Vagina (tissue), 2 donors: ENCODE data around the gene MEG3.

ENCODE experiments used
- POLR2AphosphoS5 ChIP-seq, 2 donors: sonication (generic); formaldehyde crosslinking; IDR thresholded peaks; one replicate each; pipeline ENCODE4 v1.9.0; 2017; ENCODE audit warnings: antibody characterized with exemption in 2 of 2, mild to moderate bottlenecking in 2 of 2, low read depth in 1 of 2; ENCODE audit not compliant: insufficient read depth in 1 of 2
- TF ChIP-seq, protein P1 (sequence below), 3 experiments: fragments of 450-650 bp in 2 of 3; fragments of 200-600 bp in 1 of 3; sonication (generic) in 1 of 3; IDR thresholded peaks; one replicate each; pipeline ENCODE4 v1.5.1; 2017 to 2019; ENCODE audit warnings: antibody characterized with exemption in 3 of 3, mild to moderate bottlenecking in 2 of 3, moderate library complexity in 2 of 3

- no peak for TF ChIP-seq POLR2AphosphoS5 (IDR thresholded peaks at IDR 0.05; ENCODE audit: insufficient read depth in 1 of 2, low read depth in 1 of 2)
- TF ChIP-seq, protein P1, sequence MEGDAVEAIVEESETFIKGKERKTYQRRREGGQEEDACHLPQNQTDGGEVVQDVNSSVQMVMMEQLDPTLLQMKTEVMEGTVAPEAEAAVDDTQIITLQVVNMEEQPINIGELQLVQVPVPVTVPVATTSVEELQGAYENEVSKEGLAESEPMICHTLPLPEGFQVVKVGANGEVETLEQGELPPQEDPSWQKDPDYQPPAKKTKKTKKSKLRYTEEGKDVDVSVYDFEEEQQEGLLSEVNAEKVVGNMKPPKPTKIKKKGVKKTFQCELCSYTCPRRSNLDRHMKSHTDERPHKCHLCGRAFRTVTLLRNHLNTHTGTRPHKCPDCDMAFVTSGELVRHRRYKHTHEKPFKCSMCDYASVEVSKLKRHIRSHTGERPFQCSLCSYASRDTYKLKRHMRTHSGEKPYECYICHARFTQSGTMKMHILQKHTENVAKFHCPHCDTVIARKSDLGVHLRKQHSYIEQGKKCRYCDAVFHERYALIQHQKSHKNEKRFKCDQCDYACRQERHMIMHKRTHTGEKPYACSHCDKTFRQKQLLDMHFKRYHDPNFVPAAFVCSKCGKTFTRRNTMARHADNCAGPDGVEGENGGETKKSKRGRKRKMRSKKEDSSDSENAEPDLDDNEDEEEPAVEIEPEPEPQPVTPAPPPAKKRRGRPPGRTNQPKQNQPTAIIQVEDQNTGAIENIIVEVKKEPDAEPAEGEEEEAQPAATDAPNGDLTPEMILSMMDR (IDR thresholded peaks at IDR 0.05): no peak
Measured at GRCh38 chr14:100819829-100820475, 6.0 kb upstream of the MEG3 start.
